Anterior cingulate cortex (tissue), 58 donors: ENCODE measurements around the gene LGSN.
"Not testable (repeated sequence)": the region's sequence is repeated elsewhere in the genome, so short reads cannot be mapped to it uniquely, and the experiment has no call there.

Experiments
- DNase-seq, 58 donors: peaks; one replicate each; lab custom pipeline; 2025; lab: John Stamatoyannopoulos, UW

Gene LGSN

GRCh38 chr6:63307581-63308246 is 12.1 kb downstream of the LGSN start:
- no peak for DNase-seq

GRCh38 chr6:63306420-63306819 is 13.4 kb downstream of the LGSN start:
- no peak for DNase-seq

- DNase-seq = no peak
Measured at GRCh38 chr6:63305277-63305676, 14.5 kb downstream of the LGSN start.

- DNase-seq = no peak
Measured at GRCh38 chr6:63303476-63303875, 16.3 kb downstream of the LGSN start.

GRCh38 chr6:63299667-63300066 is 20.1 kb downstream of the LGSN start:
- no peak for DNase-seq

- no peak for DNase-seq
Measured at GRCh38 chr6:63295553-63296194, 24.1 kb downstream of the LGSN start.

GRCh38 chr6:63290492-63291058 is 29.2 kb downstream of the LGSN start:
- no peak for DNase-seq

- DNase-seq = no peak
Measured at GRCh38 chr6:63289269-63289872, 30.4 kb downstream of the LGSN start.

- DNase-seq = no peak
Measured at GRCh38 chr6:63280639-63281180, 39.1 kb downstream of the LGSN start.

GRCh38 chr6:63278916-63279315 is 40.9 kb downstream of the LGSN start:
- no peak for DNase-seq

- DNase-seq = no peak
Measured at GRCh38 chr6:63275953-63276352, 43.8 kb downstream of the LGSN start.

- not testable (repeated sequence) for DNase-seq
Measured at GRCh38 chr6:63274795-63275430, 44.9 kb downstream of the LGSN start.

- DNase-seq = peak in 1 of 58 donors; percentile 3
Measured at GRCh38 chr6:63272397-63272796, 47.4 kb downstream of the LGSN start.

GRCh38 chr6:63269470-63269869 is 50.3 kb downstream of the LGSN start:
- no peak for DNase-seq

- no peak for DNase-seq
Measured at GRCh38 chr6:63268574-63268973, 51.2 kb downstream of the LGSN start.

- DNase-seq = no peak
Measured at GRCh38 chr6:63267828-63268227, 52.0 kb downstream of the LGSN start.

GRCh38 chr6:63267046-63267445 is 52.7 kb downstream of the LGSN start:
- no peak for DNase-seq

- no peak for DNase-seq
Measured at GRCh38 chr6:63263444-63263843, 56.3 kb downstream of the LGSN start.

GRCh38 chr6:63261820-63262219 is 58.0 kb downstream of the LGSN start:
- DNase-seq = no peak

GRCh38 chr6:63259153-63259552 is 60.6 kb downstream of the LGSN start:
- DNase-seq = no peak
